GM21825 (cell line): ENCODE measurements around the gene DCP1B.
A peak's percentile ranks its signal among the peaks of the same experiment; 100 is the strongest.
"Not testable (repeated sequence)": the region's sequence is repeated elsewhere in the genome, so short reads cannot be mapped to it uniquely, and the experiment has no call there.

Source experiments
- ATAC-seq: cut with Tn5 transposase; IDR thresholded peaks from one replicate; pipeline ENCODE4 v1.9.1; 2021; ENCODE audit warnings: mild to moderate bottlenecking, moderate library complexity; ENCODE audit not compliant: unreplicated experiment

DCP1B gene

GRCh38 chr12:1978078-1978862, 26.0 kb downstream of the DCP1B start:
- ATAC-seq = no peak

GRCh38 chr12:1977588-1977987, 26.7 kb downstream of the DCP1B start:
- ATAC-seq = no peak

- ATAC-seq = no peak
Measured at GRCh38 chr12:1977109-1977508, 27.1 kb downstream of the DCP1B start.

- ATAC-seq = no peak
Measured at GRCh38 chr12:1974812-1975211, 29.4 kb downstream of the DCP1B start.

GRCh38 chr12:1972856-1973317, 31.4 kb downstream of the DCP1B start:
- no peak for ATAC-seq

- ATAC-seq = no peak
Measured at GRCh38 chr12:1972260-1972659, 32.0 kb downstream of the DCP1B start.

- no peak for ATAC-seq
Measured at GRCh38 chr12:1970331-1970900, 33.8 kb downstream of the DCP1B start.

GRCh38 chr12:1966561-1967226, 37.6 kb downstream of the DCP1B start:
- no peak for ATAC-seq

GRCh38 chr12:1965916-1966315, 38.3 kb downstream of the DCP1B start:
- no peak for ATAC-seq

- no peak for ATAC-seq
Measured at GRCh38 chr12:1962051-1963020, 41.9 kb downstream of the DCP1B start.

- no peak for ATAC-seq
Measured at GRCh38 chr12:1956716-1957115, 47.5 kb downstream of the DCP1B start.

GRCh38 chr12:1949771-1950470, 54.3 kb downstream of the DCP1B start:
- no peak for ATAC-seq

GRCh38 chr12:1948883-1949282, 55.4 kb downstream of the DCP1B start:
- no peak for ATAC-seq

GRCh38 chr12:1947081-1947480, 57.2 kb downstream of the DCP1B start:
- ATAC-seq = no peak

- no peak for ATAC-seq
Measured at GRCh38 chr12:1946296-1946695, 58.0 kb downstream of the DCP1B start.

GRCh38 chr12:1945502-1945901, 58.8 kb downstream of the DCP1B start:
- not testable (repeated sequence) for ATAC-seq

GRCh38 chr12:1939801-1940607, 64.3 kb downstream of the DCP1B start:
- ATAC-seq = peak; percentile 61

GRCh38 chr12:1939331-1939730, 64.9 kb downstream of the DCP1B start:
- ATAC-seq = no peak

GRCh38 chr12:1937481-1938224, 66.6 kb downstream of the DCP1B start:
- ATAC-seq = no peak
